Fibroblast of skin of scalp (primary cell): ENCODE data around the gene EBF3.

Source experiments
- DNase-seq: peaks from one replicate; pipeline ENCODE4 v3.0.0-alpha.2; 2013

EBF3 gene

GRCh38 chr10:129850790-129851189 lies 113.3 kb downstream of the EBF3 start:
- DNase-seq, result no peak

- DNase-seq, result no peak
Measured at GRCh38 chr10:129850316-129850715, 113.8 kb downstream of the EBF3 start.

GRCh38 chr10:129849853-129850252 lies 114.2 kb downstream of the EBF3 start:
- no peak for DNase-seq

GRCh38 chr10:129849452-129849750 lies 114.7 kb downstream of the EBF3 start:
- no peak for DNase-seq

GRCh38 chr10:129848696-129849451 lies 115.2 kb downstream of the EBF3 start:
- no peak for DNase-seq

GRCh38 chr10:129847741-129848483 lies 116.2 kb downstream of the EBF3 start:
- DNase-seq, result no peak

GRCh38 chr10:129846991-129847391 lies 117.1 kb downstream of the EBF3 start:
- no peak for DNase-seq

- no peak for DNase-seq
Measured at GRCh38 chr10:129845111-129845753, 118.8 kb downstream of the EBF3 start.

- no peak for DNase-seq
Measured at GRCh38 chr10:129844216-129844766, 119.8 kb downstream of the EBF3 start.

GRCh38 chr10:129843702-129844101 lies 120.4 kb downstream of the EBF3 start:
- no peak for DNase-seq

GRCh38 chr10:129843131-129843541 lies 120.9 kb downstream of the EBF3 start:
- DNase-seq, result no peak

- DNase-seq, result no peak
Measured at GRCh38 chr10:129842031-129842430, 122.0 kb downstream of the EBF3 start.

- no peak for DNase-seq
Measured at GRCh38 chr10:129841590-129841989, 122.5 kb downstream of the EBF3 start.

- no peak for DNase-seq
Measured at GRCh38 chr10:129841071-129841470, 123.0 kb downstream of the EBF3 start.

GRCh38 chr10:129840196-129840590 lies 123.9 kb downstream of the EBF3 start:
- no peak for DNase-seq

- DNase-seq, result no peak
Measured at GRCh38 chr10:129839285-129840195, 124.5 kb downstream of the EBF3 start.

- DNase-seq, result no peak
Measured at GRCh38 chr10:129838794-129839193, 125.3 kb downstream of the EBF3 start.

- DNase-seq, result no peak
Measured at GRCh38 chr10:129837909-129838582, 126.0 kb downstream of the EBF3 start.

- no peak for DNase-seq
Measured at GRCh38 chr10:129836253-129836652, 127.8 kb downstream of the EBF3 start.

GRCh38 chr10:129833994-129834739 lies 129.9 kb downstream of the EBF3 start:
- DNase-seq, result no peak

- DNase-seq, result no peak
Measured at GRCh38 chr10:129833468-129833950, 130.6 kb downstream of the EBF3 start.
